ENCODE results near the gene TMEM218.

TMEM218 gene

GRCh38 chr11:125111343-125112207, at the start of gene TMEM218:
TSS of gene TMEM218 (minus strand) at chr11:125111626. CDS start at chr11:125102241, 9,385 bp downstream.
- in situ Hi-C loops (cut with HindIII; ENCODE audit: low pct_unique_long_range_greater_than_20kb, low sequenced_read_pairs), result no loop called here
- peak; percentile 100 for DNase-seq (ENCODE audit: low read depth in 1 of 2, low spot score in 1 of 2)
- TF ChIP-seq JUND (IDR thresholded peaks at IDR 0.05; ENCODE audit: low read depth), result no peak

GRCh38 chr11:125157953-125158680, 46.7 kb upstream of the TMEM218 start:
- in situ Hi-C loops (cut with HindIII; ENCODE audit: low pct_unique_long_range_greater_than_20kb, low sequenced_read_pairs), result no loop called here
- TF ChIP-seq JUND (IDR thresholded peaks at IDR 0.05; ENCODE audit: low read depth), result no peak
- DNase-seq (ENCODE audit: low read depth in 1 of 2, low spot score in 1 of 2), result peak in 1 of 2 experiments; percentile 30

GRCh38 chr11:125157118-125157733, 45.8 kb upstream of the TMEM218 start:
- in situ Hi-C loops (cut with HindIII; ENCODE audit: low pct_unique_long_range_greater_than_20kb, low sequenced_read_pairs), result no loop called here
- no peak for TF ChIP-seq JUND (IDR thresholded peaks at IDR 0.05; ENCODE audit: low read depth)
- no peak for DNase-seq (ENCODE audit: low read depth in 1 of 2, low spot score in 1 of 2)

DNA sequence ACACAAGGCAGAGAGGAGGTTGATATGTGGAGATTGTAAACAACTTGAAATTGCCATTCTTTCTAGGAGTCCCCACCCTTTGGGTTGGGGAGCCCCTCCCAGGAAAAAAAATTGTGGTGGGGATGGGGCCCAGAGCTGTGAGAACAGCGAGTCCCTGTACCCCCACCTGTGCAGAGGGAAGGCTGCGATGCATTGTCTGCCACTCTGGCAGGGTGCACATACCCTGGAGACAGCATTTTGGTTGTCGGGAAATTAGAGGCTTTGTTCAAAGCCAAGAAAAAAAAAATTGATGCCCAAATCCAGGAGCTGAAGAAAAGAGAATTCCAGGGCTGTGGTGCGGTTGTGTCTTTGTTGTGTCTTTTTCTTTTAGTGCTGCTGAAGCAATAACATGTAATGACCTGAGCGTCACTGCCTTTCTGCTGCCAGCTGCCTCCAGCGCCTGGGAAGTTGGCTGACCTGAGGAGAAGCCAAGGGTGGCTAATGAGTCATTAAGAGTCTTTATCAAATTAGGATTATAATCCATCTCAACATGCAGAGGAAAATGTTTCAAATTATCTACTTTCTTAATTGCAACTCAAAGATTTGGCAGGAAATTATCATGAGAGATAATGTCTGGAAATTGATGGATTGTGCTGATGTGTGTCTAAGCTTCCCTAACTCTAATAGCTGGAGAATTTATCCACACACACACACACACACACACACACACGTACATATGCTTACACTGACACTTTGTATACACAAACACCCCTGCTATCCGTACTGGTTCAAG, 45.1 kb upstream of the TMEM218 start:
- DNase-seq (ENCODE audit: low read depth in 1 of 2, low spot score in 1 of 2), result no peak
- in situ Hi-C loops (cut with HindIII; ENCODE audit: low pct_unique_long_range_greater_than_20kb, low sequenced_read_pairs), result no loop called here
- TF ChIP-seq JUND (IDR thresholded peaks at IDR 0.05; ENCODE audit: low read depth), result no peak

- no peak for TF ChIP-seq JUND (IDR thresholded peaks at IDR 0.05; ENCODE audit: low read depth)
- DNase-seq (ENCODE audit: low read depth in 1 of 2, low spot score in 1 of 2), result no peak
- in situ Hi-C loops (cut with HindIII; ENCODE audit: low pct_unique_long_range_greater_than_20kb, low sequenced_read_pairs), result no loop called here
Measured at GRCh38 chr11:125155767-125156166, 44.3 kb upstream of the TMEM218 start.

GRCh38 chr11:125155100-125155444, 43.6 kb upstream of the TMEM218 start:
- in situ Hi-C loops (cut with HindIII; ENCODE audit: low pct_unique_long_range_greater_than_20kb, low sequenced_read_pairs), result no loop called here
- DNase-seq (ENCODE audit: low read depth in 1 of 2, low spot score in 1 of 2), result no peak
- TF ChIP-seq JUND (IDR thresholded peaks at IDR 0.05; ENCODE audit: low read depth), result no peak

DNA sequence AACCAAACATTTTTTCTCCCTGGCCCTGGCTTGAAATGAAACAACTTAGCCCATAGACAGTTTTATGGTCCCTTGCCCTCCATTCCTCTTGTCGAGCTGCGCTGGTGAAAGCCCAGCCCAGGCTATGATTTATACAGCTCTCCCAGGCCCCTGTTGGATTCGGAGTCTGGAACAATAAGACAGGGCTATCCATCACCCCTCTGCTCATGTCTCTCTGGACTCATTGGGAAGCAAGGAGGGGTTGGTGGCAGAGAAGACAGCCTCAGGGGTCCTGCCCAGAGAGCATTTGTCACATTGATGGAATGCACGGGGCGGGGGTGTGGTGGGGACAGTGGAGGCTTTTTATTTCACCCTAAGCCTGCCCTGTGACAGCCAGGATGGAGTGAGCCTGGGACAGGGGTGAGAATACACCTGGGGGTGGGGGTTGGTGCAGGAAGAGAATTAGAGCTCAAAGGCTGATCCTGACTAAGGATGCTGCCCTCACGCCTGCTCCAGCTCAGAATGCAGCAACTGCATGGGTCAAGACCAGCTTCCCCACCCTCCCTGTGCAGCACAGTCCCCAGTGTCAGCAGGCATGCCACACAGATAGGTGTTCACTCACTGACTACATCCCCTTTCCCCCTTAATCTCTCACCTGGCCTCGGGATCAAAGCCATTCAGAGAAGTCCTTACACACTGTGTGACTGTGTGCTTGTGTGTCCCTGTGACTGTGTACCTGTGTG, 43.1 kb upstream of the TMEM218 start:
- TF ChIP-seq JUND (IDR thresholded peaks at IDR 0.05; ENCODE audit: low read depth), result no peak
- DNase-seq (ENCODE audit: low read depth in 1 of 2, low spot score in 1 of 2), result no peak
- in situ Hi-C loops (cut with HindIII; ENCODE audit: low pct_unique_long_range_greater_than_20kb, low sequenced_read_pairs), result no loop called here

- DNase-seq (ENCODE audit: low read depth in 1 of 2, low spot score in 1 of 2), result no peak
- TF ChIP-seq JUND (IDR thresholded peaks at IDR 0.05; ENCODE audit: low read depth), result no peak
- in situ Hi-C loops (cut with HindIII; ENCODE audit: low pct_unique_long_range_greater_than_20kb, low sequenced_read_pairs), result no loop called here
Measured at GRCh38 chr11:125153837-125154236, 42.4 kb upstream of the TMEM218 start.

- no peak for DNase-seq (ENCODE audit: low read depth in 1 of 2, low spot score in 1 of 2)
- in situ Hi-C loops (cut with HindIII; ENCODE audit: low pct_unique_long_range_greater_than_20kb, low sequenced_read_pairs), result no loop called here
- no peak for TF ChIP-seq JUND (IDR thresholded peaks at IDR 0.05; ENCODE audit: low read depth)
Measured at GRCh38 chr11:125148743-125149142, 37.3 kb upstream of the TMEM218 start.

DNA sequence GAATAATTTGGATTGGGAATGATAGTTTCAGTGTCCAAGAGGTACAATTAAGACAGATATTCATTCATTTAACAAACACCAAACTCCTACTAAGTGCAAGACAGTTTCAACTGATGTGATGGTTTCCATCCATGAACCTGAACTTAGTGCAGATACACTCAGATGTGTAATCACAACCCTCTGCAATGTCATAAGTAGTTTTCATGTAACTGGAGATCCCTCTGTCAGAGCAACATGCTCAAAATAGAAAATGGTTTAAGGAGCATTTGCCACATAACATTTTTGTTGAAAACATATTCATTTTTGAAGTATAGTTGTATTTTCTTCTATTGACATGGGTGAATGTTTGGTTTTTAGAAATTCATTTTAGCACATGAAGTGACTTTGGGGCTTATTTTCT, 36.6 kb upstream of the TMEM218 start:
- TF ChIP-seq JUND (IDR thresholded peaks at IDR 0.05; ENCODE audit: low read depth), result no peak
- in situ Hi-C loops (cut with HindIII; ENCODE audit: low pct_unique_long_range_greater_than_20kb, low sequenced_read_pairs), result no loop called here
- no peak for DNase-seq (ENCODE audit: low read depth in 1 of 2, low spot score in 1 of 2)

GRCh38 chr11:125147280-125147679, 35.9 kb upstream of the TMEM218 start:
- no peak for DNase-seq (ENCODE audit: low read depth in 1 of 2, low spot score in 1 of 2)
- in situ Hi-C loops (cut with HindIII; ENCODE audit: low pct_unique_long_range_greater_than_20kb, low sequenced_read_pairs), result no loop called here
- TF ChIP-seq JUND (IDR thresholded peaks at IDR 0.05; ENCODE audit: low read depth), result no peak

DNA sequence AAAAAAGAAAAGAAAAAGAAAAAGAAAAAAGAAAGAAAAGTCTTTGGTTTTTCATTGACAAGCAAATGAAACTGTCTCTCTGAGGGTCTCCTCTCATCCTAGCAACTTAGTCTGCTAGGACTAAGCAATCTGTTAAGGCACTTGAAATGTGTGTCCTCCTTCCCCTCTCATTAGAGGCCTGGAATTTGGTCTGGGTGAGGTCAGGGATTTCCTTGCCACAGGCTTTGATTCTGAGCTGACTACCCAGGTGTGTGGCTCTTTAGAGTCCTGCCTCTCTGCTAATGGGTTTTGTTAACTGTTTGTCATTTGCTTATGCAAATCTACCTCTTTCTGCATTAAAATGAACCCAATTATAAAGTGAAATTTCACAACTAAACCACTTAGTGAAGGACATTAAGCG, 34.8 kb upstream of the TMEM218 start:
- in situ Hi-C loops (cut with HindIII; ENCODE audit: low pct_unique_long_range_greater_than_20kb, low sequenced_read_pairs), result no loop called here
- no peak for TF ChIP-seq JUND (IDR thresholded peaks at IDR 0.05; ENCODE audit: low read depth)
- DNase-seq (ENCODE audit: low read depth in 1 of 2, low spot score in 1 of 2), result no peak
